ENCODE data around the gene ZNF680. TPM values are rescaled to one million over a fixed set of nuclear protein-coding genes. Genes with fewer than 3 reads are reported as not detected.

ZNF680 gene
- total RNA-seq, 1 donor from 2014 or later: 16.3 TPM

DNA sequence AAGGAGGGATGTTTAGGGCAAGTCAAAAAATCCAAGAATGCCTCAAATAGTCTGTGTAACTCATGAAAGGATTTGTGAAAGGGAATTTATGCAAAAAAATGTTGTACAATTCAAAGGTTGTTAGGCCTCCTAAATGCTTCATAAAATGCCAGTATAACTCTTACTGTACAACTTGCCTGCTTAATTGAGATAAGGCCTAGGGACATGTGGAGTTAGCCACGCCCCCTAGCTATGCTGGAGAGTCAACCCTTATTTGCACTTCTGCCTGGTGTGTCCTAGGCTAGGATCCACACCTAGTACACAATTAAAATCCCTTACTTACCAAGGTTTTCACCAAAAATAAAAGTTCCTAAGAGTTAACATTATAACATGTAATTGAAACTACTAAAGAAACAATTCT is 77.2 kb downstream of the ZNF680 start:
- Mint-ChIP-seq H3K27me3 (ENCODE audit: unreplicated experiment) (no peaks in the 10 kb centered on the region), H3K4me1 (ENCODE audit: low read depth, unreplicated experiment) (no peaks in the 10 kb centered on the region), H3K9me3 (ENCODE audit: unreplicated experiment) (peaks cover 6% of the 10 kb centered on the region), H3K4me3 (ENCODE audit: unreplicated experiment) (no peak overlapping the region), H3K27ac (ENCODE audit: unreplicated experiment) (no peak overlapping the region), H3K36me3 (ENCODE audit: unreplicated experiment) (no peaks in the 10 kb centered on the region)
- no peak for DNase-seq
- TF ChIP-seq CTCF (IDR thresholded peaks at IDR 0.05; ENCODE audit: partially characterized antibody, unreplicated experiment): no peak

Other genes with a start within 250 kb of the ZNF680 start
- 9.6 TPM for gene ZNF736, start 249.1 kb downstream of the ZNF680 start, total RNA-seq (ENCODE audit: unreplicated experiment)
- 10.3 TPM for gene ZNF107, start 103.1 kb upstream of the ZNF680 start, total RNA-seq (ENCODE audit: unreplicated experiment)
- gene ZNF138, start 231.4 kb upstream of the ZNF680 start, total RNA-seq (ENCODE audit: unreplicated experiment): 31.7 TPM

All from glutamatergic neuron (in vitro differentiated cells).